ENCODE results near the gene PRDM2. TPM values are rescaled to one million over a fixed set of nuclear protein-coding genes. Genes with fewer than 3 reads are reported as not detected.

The PRDM2 gene
- total RNA-seq, 3 donors from 2014 or later: 34.7 to 56.1 (median 39.8) TPM

- Histone ChIP-seq H3K4me1 (ENCODE audit: low read depth) (peaks cover 3% of the 10 kb centered on the region), H3K9me3 (no peaks in the 10 kb centered on the region), H3K36me3 (ENCODE audit: low read depth) (no peaks in the 10 kb centered on the region), H3K4me3 (no peak overlapping the region)
- intact Hi-C loops (cut with DNase I, micrococcal nuclease): no loop called here
- no peak for TF ChIP-seq CTCF (IDR thresholded peaks at IDR 0.05)
- no peak for DNase-seq
- ATAC-seq: no peak
Measured at GRCh38 chr1:13769830-13770229, 69.8 kb downstream of the PRDM2 start.

- Histone ChIP-seq H3K4me1 (ENCODE audit: low read depth) (peaks cover 3% of the 10 kb centered on the region), H3K9me3 (no peaks in the 10 kb centered on the region), H3K4me3 (no peak overlapping the region), H3K36me3 (ENCODE audit: low read depth) (no peaks in the 10 kb centered on the region)
- ATAC-seq (no peak), DNase-seq (no peak)
- no peak for TF ChIP-seq CTCF (IDR thresholded peaks at IDR 0.05)
- intact Hi-C loops (cut with DNase I, micrococcal nuclease): no loop called here
Measured at GRCh38 chr1:13770743-13771142, 70.8 kb downstream of the PRDM2 start.

- no peaks in the 10 kb centered on the region for H3K9me3 ChIP-seq
- H3K4me1 ChIP-seq (ENCODE audit: low read depth): peaks cover 3% of the 10 kb centered on the region
- no peak for TF ChIP-seq CTCF (IDR thresholded peaks at IDR 0.05)
- DNase-seq: no peak
- H3K36me3 ChIP-seq (ENCODE audit: low read depth): no peaks in the 10 kb centered on the region
- no peak overlapping the region for H3K4me3 ChIP-seq
- no peak for ATAC-seq
- intact Hi-C loops (cut with DNase I, micrococcal nuclease): no loop called here
Measured at GRCh38 chr1:13771745-13772144, 71.8 kb downstream of the PRDM2 start.

GRCh38 chr1:13772271-13772670, 72.3 kb downstream of the PRDM2 start:
- TF ChIP-seq CTCF (IDR thresholded peaks at IDR 0.05): no peak
- ATAC-seq (no peak), DNase-seq (no peak)
- Histone ChIP-seq H3K36me3 (ENCODE audit: low read depth) (no peaks in the 10 kb centered on the region), H3K9me3 (no peaks in the 10 kb centered on the region), H3K4me3 (no peak overlapping the region), H3K4me1 (ENCODE audit: low read depth) (no peaks in the 10 kb centered on the region)
- intact Hi-C loops (cut with DNase I, micrococcal nuclease): no loop called here

GRCh38 chr1:13774121-13774520, 74.1 kb downstream of the PRDM2 start:
- intact Hi-C loops (cut with DNase I, micrococcal nuclease): no loop called here
- no peaks in the 10 kb centered on the region for H3K9me3 ChIP-seq
- DNase-seq: no peak
- no peak for TF ChIP-seq CTCF (IDR thresholded peaks at IDR 0.05)
- H3K36me3 ChIP-seq (ENCODE audit: low read depth): no peaks in the 10 kb centered on the region
- H3K4me3 ChIP-seq: no peak overlapping the region
- ATAC-seq: no peak
- H3K4me1 ChIP-seq (ENCODE audit: low read depth): no peaks in the 10 kb centered on the region

- no peak overlapping the region for H3K4me3 ChIP-seq
- ATAC-seq (no peak), DNase-seq (no peak)
- intact Hi-C loops (cut with DNase I, micrococcal nuclease): no loop called here
- no peaks in the 10 kb centered on the region for H3K36me3 ChIP-seq (ENCODE audit: low read depth)
- no peaks in the 10 kb centered on the region for H3K9me3 ChIP-seq
- no peaks in the 10 kb centered on the region for H3K4me1 ChIP-seq (ENCODE audit: low read depth)
- no peak for TF ChIP-seq CTCF (IDR thresholded peaks at IDR 0.05)
Measured at GRCh38 chr1:13775459-13775858, 75.5 kb downstream of the PRDM2 start.
